IPS-11a (cell line): ENCODE results near the gene CD99.
"Not testable (repeated sequence)": the region's sequence is repeated elsewhere in the genome, so short reads cannot be mapped to it uniquely, and the experiment has no call there.

Experiments used
- H3K4me3 ChIP-seq: one replicate; pipeline ENCODE4 v1.5.1; 2013; ENCODE audit warnings: low read depth, low read length, control low read depth

Gene CD99

GRCh38 chrX:2675657-2676200 is 15.4 kb upstream of the CD99 start:
- not testable (repeated sequence) for H3K4me3 ChIP-seq

DNA sequence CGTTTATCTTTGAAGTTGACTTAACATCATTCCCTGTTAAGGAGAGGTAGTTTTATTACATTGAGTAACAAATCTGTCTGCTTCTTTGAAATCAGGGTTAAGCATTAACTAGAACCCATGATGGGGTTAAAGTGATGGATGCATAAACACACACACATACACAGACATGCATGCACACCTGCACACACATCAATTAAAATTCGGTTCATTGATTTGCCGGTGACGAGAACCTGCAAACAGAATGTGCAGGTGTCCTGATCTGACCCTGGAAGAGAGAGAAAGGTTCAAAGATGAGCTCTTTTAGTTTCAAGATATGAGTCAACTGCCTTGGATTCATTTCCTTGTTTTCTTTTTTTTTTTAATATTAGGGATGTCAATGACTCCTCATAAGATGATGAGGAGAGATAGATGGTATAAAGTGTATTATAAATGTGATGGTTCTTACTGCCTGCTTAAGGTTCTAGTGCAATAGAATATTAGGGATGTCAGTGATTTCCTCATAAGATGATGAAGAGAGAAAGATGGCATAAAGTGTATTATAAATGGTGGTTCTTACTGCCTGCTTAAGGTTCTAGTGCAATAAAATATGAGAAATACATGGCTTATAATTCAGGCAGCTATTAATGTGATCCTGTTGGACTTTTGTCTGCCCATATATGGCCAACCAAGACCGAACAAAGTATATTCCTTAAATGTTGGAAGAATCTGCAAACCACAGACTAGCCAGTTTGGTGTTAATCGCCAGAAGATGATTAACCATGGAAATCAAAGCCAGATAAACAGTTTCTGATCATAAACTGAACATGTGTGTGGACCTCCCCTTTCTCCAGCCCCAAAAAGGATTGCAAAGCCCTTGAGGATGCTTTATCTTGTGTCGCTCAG is 14.1 kb upstream of the CD99 start:
- no peak overlapping the region for H3K4me3 ChIP-seq

GRCh38 chrX:2677764-2678163 is 13.3 kb upstream of the CD99 start:
- no peak overlapping the region for H3K4me3 ChIP-seq

- H3K4me3 ChIP-seq = no peak overlapping the region
Observed at GRCh38 chrX:2678583-2678982, 12.5 kb upstream of the CD99 start.

GRCh38 chrX:2679534-2680485 is 11.3 kb upstream of the CD99 start:
- H3K4me3 ChIP-seq = no peak overlapping the region

GRCh38 chrX:2680486-2681348 is 10.4 kb upstream of the CD99 start:
- H3K4me3 ChIP-seq = no peak overlapping the region

- no peak overlapping the region for H3K4me3 ChIP-seq
Observed at GRCh38 chrX:2682565-2683177, 8.4 kb upstream of the CD99 start.

DNA sequence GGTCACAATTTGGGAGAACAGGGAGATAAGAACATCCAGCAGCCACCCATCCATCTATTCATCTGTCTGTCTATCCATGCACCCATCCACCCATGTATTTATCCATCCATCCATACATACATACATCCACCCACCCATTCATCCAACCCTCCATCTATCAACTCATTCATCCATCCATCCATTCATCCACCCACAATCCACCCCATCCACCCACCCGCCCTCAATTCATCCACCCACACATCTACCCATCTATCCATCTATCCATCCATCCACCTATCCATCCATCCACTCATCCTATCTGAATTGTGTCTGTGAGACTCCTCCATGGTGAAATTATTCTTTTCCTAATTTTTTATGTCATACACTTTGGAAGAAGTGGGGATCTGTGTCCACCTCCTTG is 6.8 kb upstream of the CD99 start:
- H3K4me3 ChIP-seq = no peak overlapping the region

DNA sequence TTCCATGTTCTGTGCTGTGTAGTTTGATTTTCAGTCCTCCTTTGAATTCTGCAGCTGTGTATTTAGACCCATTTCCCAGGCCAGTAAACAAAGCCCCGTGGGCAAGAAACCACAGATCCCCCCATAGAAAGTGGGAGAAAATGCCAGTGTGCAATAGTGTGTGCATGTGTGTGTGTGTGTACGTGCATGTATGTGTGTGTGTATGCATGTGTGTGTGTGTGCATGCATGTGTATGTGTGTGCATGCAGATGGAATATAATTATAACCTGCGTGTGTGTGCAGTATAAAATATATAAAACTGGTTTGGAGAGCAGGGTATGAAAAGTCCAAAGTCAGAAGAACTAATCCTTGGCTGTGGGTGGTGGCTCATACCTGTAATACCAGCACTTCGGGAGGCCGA is 5.2 kb upstream of the CD99 start:
- no peak overlapping the region for H3K4me3 ChIP-seq

GRCh38 chrX:2689773-2690666 is 1.1 kb upstream of the CD99 start:
- peak overlapping the region; percentile 63 for H3K4me3 ChIP-seq

- H3K4me3 ChIP-seq = peak overlapping the region; percentile 63
Observed at GRCh38 chrX:2691543-2692220, 587 bp downstream of the CD99 start.

- peak overlapping the region; percentile 63 for H3K4me3 ChIP-seq
Observed at GRCh38 chrX:2692221-2693112, 1.4 kb downstream of the CD99 start.

GRCh38 chrX:2693113-2694002 is 2.3 kb downstream of the CD99 start:
- no peak overlapping the region for H3K4me3 ChIP-seq

DNA sequence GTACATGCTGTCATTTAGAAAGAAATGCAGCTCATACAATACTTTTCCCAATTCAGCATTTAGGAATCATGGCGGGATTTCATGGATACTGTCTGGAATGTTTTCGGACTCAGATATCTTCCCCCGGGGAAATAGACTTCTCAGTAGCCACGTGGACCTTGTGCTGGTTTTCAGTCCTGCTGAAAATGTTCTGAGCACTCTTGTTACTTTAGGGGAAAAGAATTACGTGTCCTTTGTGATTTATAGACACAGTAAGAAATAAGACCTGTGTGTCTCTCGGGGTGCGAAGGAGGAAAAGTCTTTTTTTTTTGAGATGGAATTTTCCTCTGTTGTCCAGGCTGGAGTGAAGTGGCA is 3.8 kb downstream of the CD99 start:
- H3K4me3 ChIP-seq = no peak overlapping the region

DNA sequence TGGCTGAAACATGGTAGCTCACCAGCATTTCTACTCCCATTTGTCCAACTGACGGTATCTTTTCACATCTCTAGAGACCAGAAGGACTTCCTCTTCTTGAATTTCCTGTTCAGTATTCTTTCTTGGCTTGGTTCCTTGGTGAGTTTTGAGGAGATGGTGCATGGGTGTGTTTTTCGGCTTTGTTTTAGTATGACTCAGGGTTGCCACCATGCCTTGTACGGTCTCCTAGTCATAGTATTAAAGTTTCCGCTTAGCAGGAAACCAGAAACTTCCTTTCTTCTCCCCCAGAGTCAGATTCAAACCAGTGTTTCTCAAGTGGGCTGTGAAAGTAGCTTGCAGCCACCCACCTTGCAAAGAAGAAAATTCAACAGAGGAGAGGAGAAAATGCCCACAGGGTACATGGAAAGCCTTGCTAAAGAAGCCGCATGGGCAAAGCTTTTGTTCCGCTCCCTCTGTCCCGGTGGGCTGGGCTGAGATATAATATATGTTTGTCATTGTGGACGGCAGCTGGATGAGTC is 5.7 kb downstream of the CD99 start:
- no peak overlapping the region for H3K4me3 ChIP-seq

DNA sequence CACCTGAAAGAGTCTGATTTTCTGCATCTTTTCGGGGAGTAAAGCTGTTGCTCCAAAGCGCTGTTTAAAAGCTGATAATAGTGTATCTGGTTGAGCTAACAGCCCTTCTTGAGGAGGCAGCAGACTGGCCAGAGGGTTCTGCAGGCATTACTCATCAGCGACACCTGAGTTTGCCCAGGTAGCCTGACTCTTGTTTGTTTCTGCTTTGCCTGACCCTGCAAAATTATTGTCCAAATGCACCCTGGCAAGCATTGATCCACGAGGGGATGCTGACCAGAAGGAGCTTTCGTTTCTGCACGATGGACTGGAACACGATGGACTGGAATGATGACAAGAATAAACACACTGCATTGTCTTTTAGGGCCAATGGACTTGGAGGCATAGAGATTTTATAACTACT is 6.2 kb downstream of the CD99 start:
- H3K4me3 ChIP-seq = no peak overlapping the region
